ENCODE results near the gene BPHL. TPM values are rescaled to one million over a fixed set of nuclear protein-coding genes. Genes with fewer than 3 reads are reported as not detected.

The BPHL gene
- polyA plus RNA-seq, 1 of the 3 experiments (the other 2 are of a cell fraction): 21.7 TPM

GRCh38 chr6:3073382-3073781, 45.1 kb upstream of the BPHL start:
- Histone ChIP-seq H3F3A (replicated peaks; ENCODE audit: insufficient read depth) (peaks cover 20% of the 10 kb centered on the region), H3K9ac (no peak overlapping the region), H3K4me3 (ENCODE audit: low read depth in 2 of 2, low read length in 1 of 2) (no peak overlapping the region), H3K4me1 (ENCODE audit: control insufficient read depth in 1 of 2, insufficient read depth in 2 of 2, low read depth in 1 of 2, low read length in 1 of 2) (peaks cover 5 to 18% of the 10 kb centered on the region in 2 experiments; a peak in 3 of 4 replicates), H4K20me1 (ENCODE audit: insufficient read depth) (peaks cover 38% of the 10 kb centered on the region), H3K27me3 (ENCODE audit: insufficient read depth) (no peaks in the 10 kb centered on the region), H3K36me3 (replicated peaks in 1 of 2; ENCODE audit: control insufficient read depth in 1 of 2, insufficient read depth in 2 of 2, low read length in 1 of 2) (peaks cover 33 to 35% of the 10 kb centered on the region in 2 experiments), H3K4me2 (no peak overlapping the region), H3K9me3 (no peaks in the 10 kb centered on the region), H3K27ac (ENCODE audit: low read depth in 2 of 2, low read length in 1 of 2) (no peak overlapping the region), H2AFZ (ENCODE audit: low read depth) (no peak overlapping the region), H3K79me2 (ENCODE audit: insufficient read depth) (peaks cover 84% of the 10 kb centered on the region), H3K9me2 (no peaks in the 10 kb centered on the region)
- TF ChIP-seq TEAD4 (IDR thresholded peaks at IDR 0.05; ENCODE audit: borderline replicate concordance, insufficient read depth) (no peak), YY1 (IDR thresholded peaks at IDR 0.05; ENCODE audit: low read depth) (no peak), RFX5 (IDR thresholded peaks at IDR 0.05; ENCODE audit: low read length) (no peak), CTCF (IDR thresholded peaks at IDR 0.05) (no peak)
- no peak for DNase-seq
- POLR2A ChIA-PET: no interaction called here
- CTCF ChIA-PET: interaction anchor here (0.6 to 1.6 kb wide), 2 partner anchors 10 to 12 kb away, joined by 3 to 5 read pairs; no protein-coding TSS in a partner anchor
- WGBS (ENCODE audit: low lambda C conversion rate): 81% methylated on average over 11 of the region's 11 CpGs

- peaks cover 50 to 51% of the 10 kb centered on the region in 2 experiments for H3K36me3 ChIP-seq (replicated peaks in 1 of 2; ENCODE audit: control insufficient read depth in 1 of 2, insufficient read depth in 2 of 2, low read length in 1 of 2)
- ChIA-PET POLR2A (no interaction called here), CTCF (interaction anchor here (0.8 to 1.4 kb wide), 3 partner anchors 9 to 176 kb away, joined by 3 to 5 read pairs (median 4); no protein-coding TSS in a partner anchor)
- H3K4me1 ChIP-seq (ENCODE audit: control insufficient read depth in 1 of 2, insufficient read depth in 2 of 2, low read depth in 1 of 2, low read length in 1 of 2): peaks cover 0 to 13% of the 10 kb centered on the region in 2 experiments; a peak in 1 of 4 replicates
- WGBS (ENCODE audit: low lambda C conversion rate): 81% methylated on average over 4 of the region's 4 CpGs
- peaks cover 36% of the 10 kb centered on the region for H4K20me1 ChIP-seq (ENCODE audit: insufficient read depth)
- H2AFZ ChIP-seq (ENCODE audit: low read depth): no peak overlapping the region
- H3K27me3 ChIP-seq (ENCODE audit: insufficient read depth): no peaks in the 10 kb centered on the region
- no peak overlapping the region for H3K27ac ChIP-seq (ENCODE audit: low read depth in 2 of 2, low read length in 1 of 2)
- H3K4me3 ChIP-seq (ENCODE audit: low read depth in 2 of 2, low read length in 1 of 2): no peak overlapping the region
- TF ChIP-seq TAF1 (IDR thresholded peaks at IDR 0.05; ENCODE audit: borderline replicate concordance, low read depth, low read length): no peak
- TF ChIP-seq PBX3 (IDR thresholded peaks at IDR 0.05): no peak
- no peak for TF ChIP-seq SMC3 (IDR thresholded peaks at IDR 0.05; ENCODE audit: low read depth, low read length)
- no peak for TF ChIP-seq RXRA (IDR thresholded peaks at IDR 0.05; ENCODE audit: borderline replicate concordance, low read depth)
- TF ChIP-seq GATA2 (CRISPR knock-in tag; IDR thresholded peaks at IDR 0.05): no peak
- no peak for TF ChIP-seq RAD21 (IDR thresholded peaks at IDR 0.05; ENCODE audit: low read length)
- TF ChIP-seq TEAD4 (IDR thresholded peaks at IDR 0.05; ENCODE audit: borderline replicate concordance, insufficient read depth): no peak
- no peak for TF ChIP-seq ELF1 (IDR thresholded peaks at IDR 0.05)
- no peak for TF ChIP-seq YY1 (IDR thresholded peaks at IDR 0.05; ENCODE audit: low read depth)
- TF ChIP-seq SIN3A (IDR thresholded peaks at IDR 0.05; ENCODE audit: borderline replicate concordance, low read depth, low read length): no peak
- TF ChIP-seq FOXM1 (IDR thresholded peaks at IDR 0.05; ENCODE audit: low read depth): no peak
- no peak for TF ChIP-seq FOSL2 (IDR thresholded peaks at IDR 0.05; ENCODE audit: borderline replicate concordance, low read depth)
- TF ChIP-seq POLR2AphosphoS5 (IDR thresholded peaks at IDR 0.05; ENCODE audit: low read depth, low read length): no peak
- no peak for TF ChIP-seq MXI1 (IDR thresholded peaks at IDR 0.05; ENCODE audit: low read depth, low read length)
- no peak for TF ChIP-seq ZBTB33 (IDR thresholded peaks at IDR 0.05; ENCODE audit: borderline replicate concordance, low read depth)
- no peak for TF ChIP-seq EZH2phosphoT487 (IDR thresholded peaks at IDR 0.05; ENCODE audit: borderline replicate concordance, low read depth)
- no peak for TF ChIP-seq EP300 (IDR thresholded peaks at IDR 0.05; ENCODE audit: borderline replicate concordance in 1 of 2, low read depth in 1 of 2, low read length in 1 of 2)
- no peaks in the 10 kb centered on the region for H3K9me3 ChIP-seq
- H3F3A ChIP-seq (replicated peaks; ENCODE audit: insufficient read depth): peaks cover 8% of the 10 kb centered on the region
- H3K9me2 ChIP-seq: no peaks in the 10 kb centered on the region
- H3K4me2 ChIP-seq: no peak overlapping the region
- DNase-seq: no peak
- peaks cover 75% of the 10 kb centered on the region for H3K79me2 ChIP-seq (ENCODE audit: insufficient read depth)
- no peak overlapping the region for H3K9ac ChIP-seq
Observed at GRCh38 chr6:3075772-3076113, 42.8 kb upstream of the BPHL start.

Measured in SK-N-SH (cell line).